Suprapubic skin (tissue), 4 donors: ENCODE measurements around the gene TSPOAP1. TPM values are rescaled to one million over a fixed set of nuclear protein-coding genes. Genes with fewer than 3 reads are reported as not detected.

Experiments
- DNase-seq, 2 donors: peaks; one replicate each; pipeline ENCODE4 v3.0.0-alpha.2; 2019; ENCODE audit warnings: low spot score in 2 of 2
- H3K27ac ChIP-seq: fragments of 200-600 bp; sonication (generic); one replicate; pipeline ENCODE4 v1.5.1; 2019
- H3K27me3 ChIP-seq: fragments of 200-600 bp; sonication (generic); one replicate; pipeline ENCODE4 v1.5.1; 2019
- H3K36me3 ChIP-seq: fragments of 200-600 bp; sonication (generic); one replicate; pipeline ENCODE4 v1.5.1; 2019
- H3K4me1 ChIP-seq: fragments of 200-600 bp; sonication (generic); one replicate; pipeline ENCODE4 v1.5.1; 2019
- H3K4me3 ChIP-seq: fragments of 200-600 bp; sonication (generic); one replicate; pipeline ENCODE4 v1.5.1; 2019; ENCODE audit warnings: mild to moderate bottlenecking
- H3K9me3 ChIP-seq: fragments of 200-600 bp; sonication (generic); one replicate; pipeline ENCODE4 v1.5.1; 2019
- EP300 ChIP-seq: sonication (generic); formaldehyde crosslinking; IDR thresholded peaks from one replicate; pipeline ENCODE4 v1.6.1; 2017; ENCODE audit warnings: antibody characterized with exemption
- POLR2A ChIP-seq, 2 donors: fragments of 450-650 bp; IDR thresholded peaks; one replicate each; pipeline ENCODE4 v1.6.1; 2017; ENCODE audit warnings: antibody characterized with exemption in 2 of 2, mild to moderate bottlenecking in 2 of 2, moderate library complexity in 2 of 2
- POLR2AphosphoS5 ChIP-seq, 3 donors: sonication (generic); formaldehyde crosslinking; IDR thresholded peaks; one replicate each; pipeline ENCODE4 v1.6.1; 2017; ENCODE audit warnings: antibody characterized with exemption in 3 of 3
- WGBS: methylation state at CpG from one replicate; pipeline ENCODE4 v1.1.5; 2018; 5-methylcytosine and 5-hydroxymethylcytosine counted together
- total RNA-seq, 4 donors: library from RNA; depleted of rRNA; stranded (reverse); fragments of >200 nt; gene quantifications; one replicate each; pipeline ENCODE4 v1.1.0, GENCODE V29; 2016
- TF ChIP-seq, protein P1 (sequence below), 2 donors: fragments of 200-600 bp in 1 of 2; fragments of 450-650 bp in 1 of 2; sonication (generic) in 1 of 2; IDR thresholded peaks; one replicate each; pipeline ENCODE4 v1.5.1; 2016 to 2019; ENCODE audit warnings: antibody characterized with exemption in 2 of 2, mild to moderate bottlenecking in 1 of 2, moderate library complexity in 1 of 2

TSPOAP1 gene
- total RNA-seq, 4 donors from 2014 or later, result 6.8 to 26.9 (median 12.4) TPM

DNA sequence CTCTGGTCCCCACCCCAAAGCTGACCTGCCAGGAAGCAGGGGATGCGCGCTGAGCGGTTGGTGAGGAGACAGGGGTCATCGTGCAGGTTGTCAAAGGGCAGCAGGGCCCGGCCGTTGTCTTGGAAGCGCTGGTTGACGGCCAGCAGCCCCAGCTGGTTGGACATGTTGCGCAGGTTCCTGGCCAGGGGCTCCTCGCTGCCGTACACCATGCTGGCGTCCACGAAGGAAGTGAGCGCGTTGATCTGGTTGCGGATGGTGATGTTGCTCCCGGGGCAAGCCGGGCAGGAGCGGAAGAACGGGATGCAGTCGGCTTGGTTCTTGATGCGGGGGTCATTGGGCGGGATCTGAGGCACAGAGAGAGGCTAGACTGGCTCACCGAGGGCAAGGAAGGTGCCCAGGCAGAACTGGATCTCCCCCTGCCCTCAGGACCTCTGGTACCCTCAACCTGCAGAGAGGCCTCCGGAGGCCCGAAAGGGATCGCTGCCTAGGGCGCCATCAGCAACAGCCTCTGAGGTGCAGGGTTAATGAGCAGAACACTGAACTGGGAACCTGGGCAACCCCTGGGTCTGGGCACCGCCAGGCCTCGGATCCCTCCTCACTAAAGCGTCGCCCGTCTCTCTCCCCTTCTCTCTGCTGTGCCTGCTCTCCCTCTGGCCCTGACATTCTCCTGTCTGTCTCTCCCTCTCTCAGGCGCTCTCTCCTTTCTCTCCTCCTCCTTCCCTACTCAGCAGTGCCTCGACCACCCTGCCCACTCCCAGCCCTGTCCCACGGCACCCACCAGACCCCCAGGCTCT, 50.6 kb downstream of the TSPOAP1 start:
- no peak for DNase-seq
- 82% methylated on average over 33 of the region's 36 CpGs for WGBS
- TF ChIP-seq, protein P1, sequence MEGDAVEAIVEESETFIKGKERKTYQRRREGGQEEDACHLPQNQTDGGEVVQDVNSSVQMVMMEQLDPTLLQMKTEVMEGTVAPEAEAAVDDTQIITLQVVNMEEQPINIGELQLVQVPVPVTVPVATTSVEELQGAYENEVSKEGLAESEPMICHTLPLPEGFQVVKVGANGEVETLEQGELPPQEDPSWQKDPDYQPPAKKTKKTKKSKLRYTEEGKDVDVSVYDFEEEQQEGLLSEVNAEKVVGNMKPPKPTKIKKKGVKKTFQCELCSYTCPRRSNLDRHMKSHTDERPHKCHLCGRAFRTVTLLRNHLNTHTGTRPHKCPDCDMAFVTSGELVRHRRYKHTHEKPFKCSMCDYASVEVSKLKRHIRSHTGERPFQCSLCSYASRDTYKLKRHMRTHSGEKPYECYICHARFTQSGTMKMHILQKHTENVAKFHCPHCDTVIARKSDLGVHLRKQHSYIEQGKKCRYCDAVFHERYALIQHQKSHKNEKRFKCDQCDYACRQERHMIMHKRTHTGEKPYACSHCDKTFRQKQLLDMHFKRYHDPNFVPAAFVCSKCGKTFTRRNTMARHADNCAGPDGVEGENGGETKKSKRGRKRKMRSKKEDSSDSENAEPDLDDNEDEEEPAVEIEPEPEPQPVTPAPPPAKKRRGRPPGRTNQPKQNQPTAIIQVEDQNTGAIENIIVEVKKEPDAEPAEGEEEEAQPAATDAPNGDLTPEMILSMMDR (IDR thresholded peaks at IDR 0.05), result no peak
- TF ChIP-seq POLR2AphosphoS5 (IDR thresholded peaks at IDR 0.05) (no peak), EP300 (no peak), POLR2A (IDR thresholded peaks at IDR 0.05) (no peak)
- H3K9me3 ChIP-seq, result no peaks in the 10 kb centered on the region
- H3K27me3 ChIP-seq, result peaks cover 44% of the 10 kb centered on the region
- H3K4me1 ChIP-seq, result peaks cover 9% of the 10 kb centered on the region
- no peak overlapping the region for H3K4me3 ChIP-seq
- no peak overlapping the region for H3K27ac ChIP-seq
- H3K36me3 ChIP-seq, result no peaks in the 10 kb centered on the region

DNA sequence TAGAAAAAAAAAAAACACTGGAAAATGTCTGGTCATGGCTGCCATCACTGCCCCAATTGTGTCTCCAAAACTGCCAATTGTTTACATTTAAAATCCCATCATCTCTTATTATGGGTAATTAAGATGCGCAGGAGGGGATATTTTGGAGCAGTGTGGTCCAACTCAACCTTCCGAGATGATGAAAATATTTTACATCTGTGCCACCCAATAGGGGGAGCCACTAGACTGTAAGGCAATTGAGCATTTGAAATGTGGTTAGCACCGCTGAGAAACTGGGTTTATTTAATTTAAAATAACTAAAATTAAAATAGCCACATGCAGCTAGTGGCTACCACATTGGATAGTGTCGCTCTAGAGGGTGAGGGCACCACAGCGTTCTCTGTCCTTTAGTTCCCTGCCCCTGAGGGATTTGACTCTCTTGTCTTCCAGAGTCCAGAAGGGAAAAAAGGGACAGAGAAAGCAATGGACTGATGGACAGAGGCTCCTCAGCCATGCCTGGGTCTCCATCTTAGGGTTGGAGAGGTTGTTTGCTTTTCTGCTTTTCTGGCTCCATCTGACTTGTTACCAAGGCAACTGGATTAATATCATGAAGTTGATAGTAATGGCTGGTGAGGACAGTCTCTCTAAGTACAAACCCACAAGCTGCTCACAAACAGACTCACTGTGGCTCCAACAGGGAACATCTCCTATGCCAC, 51.3 kb downstream of the TSPOAP1 start:
- H3K4me1 ChIP-seq, result peaks cover 9% of the 10 kb centered on the region
- 56% methylated on average over 5 of the region's 5 CpGs for WGBS
- peaks cover 44% of the 10 kb centered on the region for H3K27me3 ChIP-seq
- no peaks in the 10 kb centered on the region for H3K36me3 ChIP-seq
- DNase-seq, result no peak
- TF ChIP-seq, protein P1 (IDR thresholded peaks at IDR 0.05), result peak in 1 of 2 donors; percentile 21
- TF ChIP-seq POLR2AphosphoS5 (IDR thresholded peaks at IDR 0.05), result no peak
- H3K9me3 ChIP-seq, result no peaks in the 10 kb centered on the region
- H3K4me3 ChIP-seq, result no peak overlapping the region
- H3K27ac ChIP-seq, result no peak overlapping the region

DNA sequence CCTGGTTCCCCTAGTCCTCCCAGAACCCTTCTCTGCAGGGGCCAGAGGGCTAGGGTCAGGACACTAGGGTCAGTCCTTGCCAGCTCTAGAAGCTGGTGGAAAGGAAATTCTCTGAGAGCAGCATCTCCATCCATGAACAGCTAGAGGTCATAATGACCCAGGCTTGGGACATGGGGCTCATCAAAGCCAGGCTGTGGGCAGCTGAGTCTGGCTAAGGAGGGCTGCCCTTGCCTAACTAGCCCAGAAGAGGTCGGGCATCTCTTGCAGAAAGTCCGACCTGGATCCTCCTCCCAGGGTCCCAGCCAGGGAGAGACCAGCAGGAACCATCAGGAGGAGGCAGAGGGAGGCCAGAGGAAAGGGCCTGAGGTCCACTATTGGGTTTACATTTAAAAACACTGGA, 52.2 kb downstream of the TSPOAP1 start:
- Histone ChIP-seq H3K36me3 (no peaks in the 10 kb centered on the region), H3K4me1 (peaks cover 9% of the 10 kb centered on the region), H3K4me3 (no peak overlapping the region), H3K27me3 (peaks cover 39% of the 10 kb centered on the region), H3K27ac (no peak overlapping the region), H3K9me3 (no peaks in the 10 kb centered on the region)
- DNase-seq, result no peak
- TF ChIP-seq, protein P1 (IDR thresholded peaks at IDR 0.05), result no peak
- TF ChIP-seq POLR2AphosphoS5 (IDR thresholded peaks at IDR 0.05) (no peak), EP300 (no peak), POLR2A (IDR thresholded peaks at IDR 0.05) (no peak)
- WGBS, result 58% methylated on average over 2 of the region's 2 CpGs

DNA sequence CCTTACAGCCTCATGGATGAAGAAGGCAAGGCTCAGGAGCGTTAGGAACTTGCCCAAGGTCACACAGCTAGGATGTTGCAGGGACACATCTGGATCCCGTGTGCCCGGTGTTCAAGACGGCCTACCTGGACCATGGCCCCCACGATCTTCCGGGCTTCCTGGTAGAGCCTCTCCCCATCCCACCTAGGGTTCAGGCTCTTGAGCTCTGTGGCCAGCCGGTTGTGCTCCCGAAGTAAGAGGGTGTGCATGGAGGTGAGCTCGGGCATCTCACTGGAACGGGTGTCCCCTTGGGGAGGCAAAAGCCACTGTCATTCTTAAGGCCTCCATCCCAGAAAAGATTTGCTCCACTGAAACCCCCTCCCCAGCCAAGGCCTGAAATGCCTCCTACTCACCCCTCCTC, 53.2 kb downstream of the TSPOAP1 start:
- no peaks in the 10 kb centered on the region for H3K9me3 ChIP-seq

More for the DNA sequence above, 53.2 kb downstream of the TSPOAP1 start:
- Histone ChIP-seq H3K4me3 (no peak overlapping the region), H3K27me3 (peaks cover 30% of the 10 kb centered on the region), H3K36me3 (no peaks in the 10 kb centered on the region), H3K4me1 (peaks cover 9% of the 10 kb centered on the region), H3K27ac (no peak overlapping the region)
- TF ChIP-seq POLR2A (IDR thresholded peaks at IDR 0.05) (no peak), POLR2AphosphoS5 (IDR thresholded peaks at IDR 0.05) (no peak)
- TF ChIP-seq, protein P1 (IDR thresholded peaks at IDR 0.05), result no peak
- 65% methylated on average over 8 of the region's 10 CpGs for WGBS
- DNase-seq, result no peak
